GM19023 (cell line): Measurements from ENCODE around the gene ADPRHL1.
"Not testable (repeated sequence)": the region's sequence is repeated elsewhere in the genome, so short reads cannot be mapped to it uniquely, and the experiment has no call there.

Source experiments
- ATAC-seq: cut with Tn5 transposase; IDR thresholded peaks from one replicate; pipeline ENCODE4 v1.9.1; 2021; ENCODE audit warnings: mild to moderate bottlenecking, moderate library complexity; ENCODE audit not compliant: unreplicated experiment

ADPRHL1 gene

DNA sequence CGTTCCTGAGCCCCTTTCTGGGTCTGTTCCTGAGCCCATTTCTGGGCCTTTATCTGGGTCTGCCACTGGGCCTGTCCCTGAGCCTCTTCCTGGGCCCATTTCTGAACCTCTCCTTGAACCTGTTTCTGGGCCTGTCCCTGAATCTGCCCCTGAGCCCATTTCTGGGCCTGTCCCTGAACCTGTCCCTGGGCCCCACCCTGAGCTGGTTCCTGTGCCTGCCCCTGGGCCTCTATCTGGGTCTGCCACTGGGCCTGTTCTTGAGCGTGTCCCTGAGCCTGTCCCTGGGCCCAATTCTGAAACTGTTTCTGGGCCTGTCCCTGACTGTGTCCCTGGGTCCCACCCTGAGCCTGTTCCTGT lies 48.9 kb downstream of the ADPRHL1 start:
- no peak for ATAC-seq

DNA sequence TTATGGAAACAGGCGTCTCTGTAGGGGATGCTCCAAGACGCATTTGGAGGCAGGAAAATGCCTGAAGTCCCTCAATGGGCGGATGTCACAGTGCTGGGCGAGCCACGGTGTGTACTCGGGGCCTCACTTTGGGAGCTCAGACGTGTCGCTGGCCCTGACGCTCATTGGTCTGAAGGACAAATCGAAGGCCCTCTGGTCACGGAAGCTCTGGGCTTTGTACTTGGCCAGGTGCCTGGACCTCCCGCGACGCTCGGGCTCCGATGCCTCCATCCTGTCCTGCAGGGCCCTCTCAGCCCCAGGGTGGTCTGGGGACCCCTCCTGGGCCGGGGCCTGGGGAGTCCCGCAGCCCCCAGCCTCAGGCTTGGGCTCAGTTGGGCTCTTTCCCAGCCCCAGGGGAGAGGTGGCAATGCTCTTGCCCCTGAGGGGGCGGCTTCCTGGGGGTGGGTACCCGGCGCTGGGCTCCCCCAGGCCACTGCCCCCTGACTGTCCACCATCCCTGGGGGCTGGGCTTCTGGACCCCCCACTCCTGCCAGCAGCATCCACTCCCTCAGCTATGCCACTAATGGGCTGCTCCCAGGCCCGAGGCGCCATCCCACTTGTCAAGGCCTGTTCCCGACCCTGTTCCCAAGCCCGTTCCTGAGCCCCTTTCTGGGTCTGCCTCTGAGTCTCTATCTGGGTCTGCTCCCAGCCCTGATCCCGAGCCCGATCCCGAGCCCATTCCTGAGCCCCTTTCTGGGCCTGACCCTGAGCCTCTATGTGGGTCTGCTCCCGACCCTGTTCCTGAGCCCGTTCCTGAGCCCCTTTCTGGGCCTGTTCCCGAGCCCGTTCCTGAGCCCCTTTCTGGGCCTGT lies 49.8 kb downstream of the ADPRHL1 start:
- no peak for ATAC-seq

DNA sequence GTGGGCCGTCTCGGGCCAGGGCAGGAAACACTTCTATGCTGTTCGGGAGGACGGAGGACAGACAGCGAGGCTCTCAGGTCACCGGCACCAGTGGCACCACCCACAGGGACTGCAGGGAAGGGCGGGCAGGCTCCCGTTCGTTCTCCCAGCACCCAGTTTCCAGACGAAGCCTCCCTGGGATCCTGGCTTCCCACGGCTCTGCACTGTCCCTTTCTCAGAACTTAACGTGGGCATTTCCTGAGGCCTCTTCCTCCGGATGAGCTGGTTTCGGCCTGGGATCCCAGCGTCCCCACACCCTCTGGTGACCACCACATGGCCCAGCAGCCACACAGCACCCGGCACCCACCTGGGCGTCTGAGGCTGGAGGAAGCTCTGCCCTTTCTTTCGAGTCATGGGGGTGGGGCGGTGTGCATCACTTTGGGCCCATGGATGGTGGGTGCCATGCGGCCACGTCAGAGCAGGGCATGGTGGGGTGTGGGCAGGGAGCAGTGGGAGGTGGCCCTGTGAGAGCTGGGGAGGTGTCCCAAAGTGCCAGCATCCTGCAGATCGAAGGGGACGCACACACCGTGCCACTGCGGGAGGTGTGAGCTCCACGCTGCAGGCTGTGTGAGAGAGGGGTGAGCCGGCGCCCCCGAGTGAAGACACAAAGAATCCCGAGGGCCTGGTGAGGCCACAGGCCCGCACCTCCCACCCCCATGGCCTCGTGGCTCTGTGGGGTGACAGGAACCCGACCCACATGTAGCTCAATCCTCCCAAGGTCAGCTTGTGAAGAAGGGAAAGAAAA lies 50.6 kb downstream of the ADPRHL1 start:
- ATAC-seq: no peak

DNA sequence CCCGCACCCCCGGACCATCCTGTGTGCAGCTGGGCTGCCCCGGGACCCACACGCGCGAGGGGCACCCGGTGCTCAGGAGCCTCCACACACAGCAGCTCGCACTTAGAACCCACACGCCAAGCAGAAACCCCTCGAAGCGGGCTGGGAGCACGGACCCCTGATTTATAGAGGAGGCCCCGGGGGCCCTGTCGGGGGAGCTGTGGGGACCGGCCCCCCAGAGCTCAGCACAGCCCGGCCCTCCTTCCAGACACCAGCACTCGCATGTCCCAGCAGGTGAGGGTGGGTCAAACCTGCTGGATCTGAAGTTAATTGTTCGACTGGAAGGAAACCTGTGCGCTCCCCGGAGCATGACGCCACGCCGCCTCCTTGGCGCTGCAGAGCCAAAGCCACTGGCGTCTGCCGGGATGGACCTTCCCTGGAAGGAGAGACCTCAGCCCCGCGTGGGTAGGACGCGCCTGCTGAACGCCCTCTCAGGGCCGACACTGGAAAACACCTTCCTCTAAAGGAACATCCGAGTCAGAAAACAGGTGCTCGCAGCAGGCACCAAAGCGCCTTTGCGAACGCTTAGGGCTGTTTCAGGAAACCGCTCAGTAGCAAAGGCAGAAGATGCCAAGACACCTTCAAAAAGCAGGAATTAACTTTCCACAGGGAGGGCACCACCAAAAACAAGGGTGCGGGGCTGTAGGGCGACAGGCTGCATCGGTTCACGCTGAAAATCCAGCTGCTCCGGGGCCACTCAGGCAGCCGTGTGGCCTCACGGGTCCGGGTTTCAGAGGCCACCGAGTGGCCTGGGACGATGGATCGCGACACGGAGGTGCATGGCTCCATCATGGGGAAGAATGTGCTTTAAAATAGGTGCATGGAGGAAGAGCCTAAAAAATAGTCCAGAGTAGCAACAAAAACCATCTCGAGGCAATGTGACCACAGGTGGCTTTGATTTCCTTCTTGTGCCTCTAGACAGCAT lies 51.6 kb downstream of the ADPRHL1 start:
- no peak for ATAC-seq

DNA sequence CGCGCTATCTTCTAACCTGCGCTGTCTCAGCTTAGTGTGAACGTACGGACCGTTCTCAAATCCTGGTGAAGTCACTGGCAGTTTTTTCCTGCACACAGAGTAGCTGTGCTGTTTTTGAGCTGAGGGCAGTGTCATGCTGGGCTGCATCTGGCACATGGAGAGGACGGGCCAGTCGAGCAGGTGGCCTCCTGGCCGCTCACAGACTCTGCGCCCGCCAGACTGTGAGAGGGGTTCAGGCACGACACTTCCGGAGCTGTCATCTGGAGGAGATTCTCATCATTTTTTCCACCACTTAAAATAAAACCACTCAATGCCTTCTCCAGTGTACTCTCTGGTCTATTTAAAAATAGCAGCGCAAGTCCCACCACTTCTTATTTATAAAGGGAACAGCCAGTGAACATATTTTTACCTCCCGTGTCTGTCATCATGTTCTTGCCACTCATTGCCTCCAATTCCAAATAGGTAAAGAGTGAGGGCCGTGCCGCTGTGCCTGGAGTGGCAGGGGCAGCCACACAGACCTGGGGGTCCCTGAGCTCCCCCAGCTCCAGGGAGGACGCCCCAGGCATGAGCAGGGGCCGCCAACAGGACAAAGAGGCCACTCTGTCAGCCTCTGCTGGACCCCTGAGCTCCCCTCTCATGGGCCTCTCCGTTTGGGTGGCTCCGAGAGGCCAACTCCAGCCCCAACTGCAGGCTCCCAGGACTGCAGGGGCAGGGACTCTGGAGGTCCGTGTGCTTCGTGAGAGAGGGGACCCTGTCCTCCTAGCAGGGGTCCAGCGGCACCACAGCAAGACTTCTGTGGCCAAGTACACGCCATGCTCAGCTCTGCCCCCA lies 52.5 kb downstream of the ADPRHL1 start:
- no peak for ATAC-seq

DNA sequence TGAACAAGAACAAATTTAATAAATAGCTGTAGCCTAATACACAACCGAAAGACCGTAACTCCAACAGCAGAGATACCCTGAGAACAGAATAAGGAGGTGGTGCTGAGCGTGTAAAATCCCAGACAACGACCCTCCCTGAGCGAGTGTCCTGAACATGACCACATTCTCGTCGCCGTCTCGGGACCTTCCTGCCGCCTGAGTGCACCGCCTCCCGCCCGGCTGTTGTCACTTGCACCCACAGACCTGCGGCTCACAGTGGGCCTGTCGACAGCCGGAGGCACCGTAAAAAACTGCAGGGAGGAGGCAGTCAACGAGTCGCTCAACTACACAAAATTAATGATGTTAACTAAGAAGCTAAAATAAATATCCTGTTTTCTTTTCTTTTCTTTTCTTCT lies 53.5 kb downstream of the ADPRHL1 start:
- ATAC-seq: no peak

DNA sequence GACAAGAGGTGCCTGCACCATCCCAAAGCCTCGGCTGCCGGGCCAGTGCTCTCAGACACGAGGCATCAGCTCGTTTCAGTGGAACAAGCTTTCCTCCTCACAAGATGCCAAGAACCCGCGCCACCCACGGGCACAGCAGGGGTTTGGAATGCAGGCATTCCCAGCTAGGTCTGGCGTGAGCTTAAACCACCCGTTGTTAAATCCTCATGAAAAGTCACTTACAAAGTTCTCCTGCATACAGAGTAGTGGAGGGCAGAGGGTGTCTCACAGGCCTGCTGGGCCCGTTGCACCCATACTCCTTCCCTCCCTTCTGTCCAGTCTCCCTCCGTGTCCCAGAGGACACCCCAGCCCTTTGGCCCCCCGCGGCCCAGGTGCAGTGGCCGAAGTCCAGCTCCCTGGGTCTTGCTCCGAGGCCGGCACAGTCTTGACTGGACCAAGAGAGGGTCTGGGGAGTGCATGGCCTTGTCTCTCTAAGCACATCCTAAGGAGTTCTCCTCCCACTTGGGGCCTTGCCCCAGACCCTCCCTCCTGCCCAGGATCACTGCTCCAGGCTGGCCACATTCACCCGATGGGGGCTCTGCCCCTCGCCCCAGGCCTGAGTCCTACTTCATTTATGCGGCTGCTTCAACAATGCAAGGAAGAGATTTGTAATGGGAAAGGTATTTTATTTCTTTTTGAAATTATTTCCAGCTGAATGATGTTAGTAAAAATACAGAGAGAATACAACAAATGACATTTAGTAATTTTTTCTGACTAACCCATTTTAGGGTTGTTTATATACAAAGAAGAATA lies 54.1 kb downstream of the ADPRHL1 start:
- no peak for ATAC-seq

DNA sequence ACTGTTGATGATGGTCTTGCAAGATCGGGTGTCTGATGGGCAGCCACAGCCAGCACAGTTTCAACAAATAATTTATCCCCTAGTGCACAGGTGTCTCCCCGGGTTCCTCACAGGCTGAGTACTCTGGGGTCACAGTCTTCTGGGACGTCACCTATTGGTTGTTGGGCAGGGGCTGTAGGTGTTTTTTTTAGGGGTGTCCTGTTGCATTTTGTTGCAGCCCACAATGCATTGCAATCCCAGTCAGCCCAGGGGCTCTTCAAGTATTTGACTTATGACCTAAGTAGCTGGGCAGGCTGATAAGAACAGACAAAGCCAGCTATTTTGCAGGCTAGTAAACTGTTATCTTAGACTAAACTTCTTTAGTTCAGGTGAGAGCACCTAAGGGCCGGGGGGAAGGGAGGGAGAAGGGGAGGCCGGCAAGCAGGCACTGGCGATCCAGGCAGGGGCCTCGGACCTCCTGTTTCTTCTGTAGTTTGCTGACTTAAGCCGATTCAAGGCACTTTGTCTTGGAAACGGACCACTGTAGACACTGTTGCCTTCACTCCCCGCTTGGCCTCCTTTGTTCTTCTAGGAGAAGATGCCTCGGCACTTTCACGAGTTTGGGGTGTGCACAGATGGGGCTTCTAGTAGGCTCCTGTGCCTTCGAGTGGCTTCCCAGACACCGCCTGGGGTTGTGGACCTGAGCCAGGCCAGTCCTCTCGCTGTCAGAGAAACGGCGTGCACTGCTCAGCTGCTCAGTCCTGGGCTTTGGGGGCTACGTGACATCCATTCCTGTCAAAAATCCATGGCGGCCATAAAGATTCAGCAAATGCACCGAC lies 55.5 kb downstream of the ADPRHL1 start:
- no peak for ATAC-seq

DNA sequence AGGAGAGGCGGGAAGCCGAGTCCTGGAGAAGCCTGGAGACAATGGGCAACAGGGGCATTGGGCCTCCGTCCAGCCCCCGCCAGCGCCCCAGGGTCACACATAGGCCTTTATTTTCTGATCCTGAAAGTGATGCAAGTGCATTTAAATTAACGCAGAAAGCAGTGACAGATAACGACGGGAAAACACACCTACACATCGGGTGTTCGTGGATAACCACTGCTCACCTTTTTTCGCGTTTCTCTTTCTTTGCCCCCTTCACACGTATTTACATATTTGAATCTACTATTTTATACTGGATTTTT lies 59.0 kb downstream of the ADPRHL1 start:
- ATAC-seq: no peak

DNA sequence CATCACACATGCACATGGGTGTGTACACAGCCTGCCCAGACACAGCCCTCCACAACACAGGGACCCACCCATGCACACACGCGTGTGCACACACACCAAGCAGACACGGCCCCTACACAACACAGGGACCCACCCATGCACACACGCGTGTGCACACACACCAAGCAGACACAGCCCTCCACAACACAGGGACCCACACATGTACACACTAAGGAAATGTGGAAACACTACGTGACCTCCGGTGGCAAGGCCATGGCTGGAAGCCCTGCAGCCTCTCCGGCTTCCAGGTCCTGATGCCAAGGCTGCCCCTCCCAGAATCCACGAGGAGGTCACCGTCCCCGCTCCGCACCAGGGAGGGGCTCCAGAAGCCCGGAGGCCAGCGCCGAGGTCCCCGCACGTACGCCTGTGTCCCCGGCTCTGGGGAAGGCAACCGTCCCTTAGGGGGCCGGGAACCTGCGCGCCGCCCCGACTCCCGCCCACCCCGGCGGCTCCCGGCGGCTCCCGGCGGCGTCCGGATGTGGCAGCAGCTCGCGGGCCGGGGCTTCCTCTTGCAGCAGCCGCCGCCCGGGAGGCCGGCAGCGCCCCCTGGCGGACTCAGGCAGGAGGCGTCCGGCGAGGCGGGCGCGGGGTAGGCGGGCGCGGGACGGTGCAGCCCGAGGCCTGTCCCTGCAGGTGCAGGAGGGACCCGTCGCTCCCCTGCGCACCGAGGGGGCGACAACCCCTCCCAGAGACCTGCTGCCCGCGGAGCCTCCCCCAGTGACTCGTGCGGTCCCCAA lies 59.5 kb downstream of the ADPRHL1 start:
- peak; percentile 89 for ATAC-seq

DNA sequence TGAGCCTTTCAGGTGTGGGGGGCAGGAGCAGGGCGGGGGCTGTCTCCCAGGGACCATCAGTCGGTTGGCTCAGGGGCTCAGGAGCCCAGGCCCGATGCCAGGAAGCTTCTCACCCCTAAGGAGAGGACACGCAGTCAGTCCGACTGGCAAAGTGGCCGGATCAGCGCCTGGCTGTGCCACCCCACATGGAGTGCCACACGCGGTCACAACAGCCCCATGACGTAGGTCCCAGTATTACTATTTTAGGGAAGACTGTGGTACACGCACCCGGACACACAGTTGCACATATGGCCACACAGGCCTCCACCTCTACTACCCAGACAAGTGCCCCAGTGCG lies 60.1 kb downstream of the ADPRHL1 start:
- no peak for ATAC-seq

DNA sequence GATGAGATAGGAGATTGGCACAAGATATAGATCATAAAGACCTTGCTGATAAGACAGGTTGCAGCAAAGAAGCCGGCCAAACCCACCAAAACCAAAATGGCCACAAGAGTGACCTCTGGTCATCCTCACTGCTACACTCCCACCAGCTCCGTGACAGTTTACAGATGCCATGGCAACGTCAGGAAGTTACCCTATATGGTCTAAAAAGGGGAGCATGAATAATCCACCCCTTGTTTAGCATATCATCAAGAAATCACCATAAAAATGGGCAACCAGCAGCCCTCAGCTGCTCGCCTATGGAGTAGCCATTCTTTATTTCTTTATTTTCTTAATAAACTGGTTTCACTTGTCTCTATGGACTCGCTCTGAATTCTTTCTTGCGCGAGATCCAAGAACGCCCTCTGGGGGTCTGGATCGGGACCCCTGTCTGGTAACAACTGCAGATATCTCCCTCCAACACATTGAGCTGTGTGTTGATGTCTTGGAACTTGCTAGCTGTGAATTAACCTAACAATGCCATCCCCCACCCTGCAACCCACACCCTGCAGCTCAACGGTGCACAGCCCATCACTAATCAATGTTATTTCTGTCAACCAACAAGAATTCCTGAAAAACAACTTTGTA lies 62.3 kb downstream of the ADPRHL1 start:
- ATAC-seq: no peak

DNA sequence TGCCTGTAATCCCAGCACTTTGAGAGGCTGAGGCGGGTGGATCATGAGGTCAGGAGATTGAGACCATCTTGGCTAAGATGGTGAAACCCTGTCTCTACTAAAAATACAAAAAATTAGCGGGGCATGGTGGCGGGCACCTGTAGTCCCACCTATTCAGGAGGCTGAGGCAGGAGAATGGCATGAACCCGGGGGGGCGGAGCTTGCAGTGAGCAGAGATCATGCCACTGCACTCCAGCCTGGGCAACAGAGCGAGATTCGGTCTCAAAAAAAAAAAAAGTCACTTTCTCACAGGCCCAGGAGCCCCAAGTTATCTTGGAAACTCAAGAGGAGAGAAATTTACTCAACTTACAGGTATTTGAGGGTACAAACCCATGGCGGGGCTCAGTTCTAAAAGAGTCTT lies 63.7 kb downstream of the ADPRHL1 start:
- not testable (repeated sequence) for ATAC-seq

DNA sequence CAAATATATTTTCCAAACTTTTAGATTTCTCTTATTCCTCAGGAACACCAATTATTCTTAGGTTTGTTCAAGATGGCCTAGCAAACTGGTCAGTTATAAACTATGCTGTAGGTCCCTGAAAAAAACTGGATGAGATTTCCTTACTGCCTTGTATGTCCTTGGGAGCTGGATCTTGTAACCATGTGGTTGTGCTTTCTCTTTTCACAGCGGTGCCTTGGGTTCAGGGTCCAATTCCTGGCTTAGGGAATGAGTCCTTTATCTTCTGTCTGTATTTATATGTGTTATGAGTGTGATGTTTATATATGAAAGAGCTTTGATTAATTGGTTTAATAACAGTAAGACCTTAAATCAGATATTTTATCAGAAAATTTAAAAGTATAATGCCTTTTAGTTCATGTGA lies 65.9 kb downstream of the ADPRHL1 start:
- ATAC-seq: no peak

DNA sequence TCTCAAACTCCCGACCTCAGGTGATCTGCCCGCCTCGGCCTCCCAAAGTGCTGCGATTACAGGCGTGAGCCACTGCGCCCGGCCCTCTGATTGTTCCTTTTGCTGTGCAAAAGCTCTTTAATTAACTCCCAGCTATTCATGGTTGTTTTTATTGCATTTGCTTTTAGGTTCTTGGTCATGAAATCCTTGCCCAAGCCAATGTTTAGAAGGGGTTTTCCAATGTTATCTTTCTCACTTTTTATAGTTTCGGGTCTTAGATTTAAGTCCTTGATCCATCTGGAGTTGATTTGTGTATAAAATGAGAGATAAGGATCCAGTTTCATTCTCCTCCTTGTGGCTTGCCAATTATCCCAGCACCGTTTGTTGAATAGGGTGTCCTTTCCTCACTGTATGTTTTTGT lies 70.2 kb downstream of the ADPRHL1 start:
- no peak for ATAC-seq

DNA sequence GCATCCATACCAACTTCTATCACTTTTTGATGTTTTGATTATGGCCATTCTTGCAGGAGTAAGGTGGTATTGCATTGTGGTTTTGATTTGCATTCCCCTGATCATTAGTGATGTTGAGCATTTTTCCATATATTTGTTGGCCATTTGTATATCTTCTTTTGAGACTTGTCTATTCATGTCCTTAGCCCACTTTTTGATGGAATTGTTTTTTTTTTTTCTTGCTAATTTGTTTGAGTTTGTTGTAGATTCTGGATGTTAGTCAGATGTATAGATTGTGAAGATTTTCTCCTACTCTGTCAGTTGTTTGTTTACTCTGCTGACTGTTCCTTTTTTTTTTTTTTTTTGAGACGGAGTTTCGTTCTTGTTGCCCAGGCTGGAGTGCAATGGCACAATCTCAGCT lies 70.7 kb downstream of the ADPRHL1 start:
- ATAC-seq: not testable (repeated sequence)

DNA sequence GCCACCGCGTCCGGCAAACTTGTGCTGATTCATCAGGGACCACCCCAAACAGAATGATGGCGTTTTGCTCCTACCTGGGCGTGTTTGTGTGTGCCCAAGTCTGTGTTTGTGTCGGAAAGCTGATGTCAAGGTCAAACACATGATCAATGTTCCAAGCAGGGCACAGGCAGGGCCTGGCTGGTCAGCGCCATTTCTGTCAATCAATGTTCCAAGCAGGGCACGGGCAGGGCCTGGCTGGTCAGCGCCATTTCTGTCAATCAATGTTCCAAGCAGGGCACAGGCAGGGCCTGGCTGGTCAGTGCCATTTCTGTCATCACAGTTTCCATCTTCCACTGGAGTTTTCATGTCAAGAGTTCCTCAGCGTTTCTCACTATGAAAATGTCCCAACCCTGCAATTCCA lies 74.5 kb downstream of the ADPRHL1 start:
- ATAC-seq: no peak
